ENCODE data around the gene TRMO.

TRMO gene

DNA sequence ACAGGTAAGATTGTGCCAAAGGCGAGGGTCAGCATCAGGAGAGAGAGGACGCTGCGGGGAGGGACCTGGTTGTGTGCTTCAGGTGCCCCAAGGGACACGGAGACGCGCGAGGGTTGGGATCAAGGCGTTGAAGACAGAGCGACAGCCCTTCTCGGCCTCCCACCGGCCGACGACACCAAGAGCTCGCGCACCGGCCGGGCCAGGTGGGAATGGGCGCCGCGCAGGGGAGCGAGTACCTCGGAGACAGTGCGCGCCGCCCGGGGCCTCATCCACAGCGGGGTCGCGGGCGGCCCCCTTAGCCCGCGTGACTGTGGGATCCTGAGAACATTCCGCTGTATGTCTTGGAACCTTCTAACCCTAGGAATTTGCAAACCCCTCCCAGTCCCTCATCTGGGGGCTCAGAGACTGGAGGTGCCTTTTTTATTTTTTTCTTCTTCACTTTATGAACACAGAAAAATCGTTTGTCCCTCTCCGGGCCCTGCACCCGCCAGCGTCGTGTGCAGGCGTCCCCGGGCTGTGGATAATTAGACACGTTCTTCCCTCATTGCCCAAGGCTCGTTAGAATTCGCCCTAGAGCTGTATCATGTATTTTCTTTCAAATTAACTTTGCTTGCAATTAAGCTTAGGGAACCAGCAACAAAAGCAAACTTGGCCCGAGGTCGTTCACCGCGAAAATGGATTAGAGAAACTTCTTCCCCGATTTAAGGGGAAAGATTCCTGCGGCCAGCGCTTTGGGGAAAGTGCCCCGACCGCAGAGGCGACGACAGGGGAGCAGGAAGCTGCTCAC is 64.5 kb downstream of the TRMO start:
- Histone ChIP-seq H3K4me2 (ENCODE audit: low read length) (peak overlapping the region; percentile 50), H3K79me2 (ENCODE audit: control insufficient read depth, insufficient read depth, low read length) (no peaks in the 10 kb centered on the region), H2BK15ac (replicated peaks; ENCODE audit: low read depth) (no peak overlapping the region), H3K23ac (ENCODE audit: low read length) (peak overlapping the region; percentile 66), H4K8ac (ENCODE audit: low read depth, low read length) (no peak overlapping the region), H3K18ac (ENCODE audit: low read length) (no peak overlapping the region), H2BK120ac (ENCODE audit: low read depth, low read length) (no peak overlapping the region), H2AK5ac (ENCODE audit: low read length) (no peak overlapping the region), H3K36me3 (ENCODE audit: control insufficient read depth, insufficient read depth, low read length) (no peaks in the 10 kb centered on the region), H3K27me3 (ENCODE audit: insufficient read depth, low read length, poor library complexity) (peaks cover 79% of the 10 kb centered on the region), H3K9ac (ENCODE audit: low read length) (no peak overlapping the region), H2BK5ac (ENCODE audit: low read length) (no peak overlapping the region), H3K56ac (ENCODE audit: low read length) (no peak overlapping the region), H4K5ac (ENCODE audit: low read length) (no peak overlapping the region), H3K27ac (ENCODE audit: low read depth, low read length) (no peak overlapping the region), H3K79me1 (ENCODE audit: low read length) (no peaks in the 10 kb centered on the region), H3K4me3 (ENCODE audit: low read length) (no peak overlapping the region), H3K4me1 (ENCODE audit: control insufficient read depth, low read depth, low read length) (no peaks in the 10 kb centered on the region), H3K4ac (ENCODE audit: low read depth, low read length) (no peak overlapping the region)
- no peak for DNase-seq
- WGBS (ENCODE audit: extremely low coverage, insufficient coverage, low lambda C conversion rate) = no CpG with 5 or more reads among the region's 54 CpGs

- peaks cover 82% of the 10 kb centered on the region for H3K27me3 ChIP-seq (ENCODE audit: insufficient read depth, low read length, poor library complexity)
- no peak overlapping the region for H2AK5ac ChIP-seq (ENCODE audit: low read length)
- no peak overlapping the region for H3K9ac ChIP-seq (ENCODE audit: low read length)
- H3K18ac ChIP-seq (ENCODE audit: low read length) = no peak overlapping the region
- H4K8ac ChIP-seq (ENCODE audit: low read depth, low read length) = no peak overlapping the region
- no peak overlapping the region for H3K4me3 ChIP-seq (ENCODE audit: low read length)
- H3K79me1 ChIP-seq (ENCODE audit: low read length) = no peaks in the 10 kb centered on the region
- no peaks in the 10 kb centered on the region for H3K4me1 ChIP-seq (ENCODE audit: control insufficient read depth, low read depth, low read length)
- no peak for DNase-seq
- no peaks in the 10 kb centered on the region for H3K79me2 ChIP-seq (ENCODE audit: control insufficient read depth, insufficient read depth, low read length)
- peak overlapping the region; percentile 66 for H3K23ac ChIP-seq (ENCODE audit: low read length)
- H2BK120ac ChIP-seq (ENCODE audit: low read depth, low read length) = no peak overlapping the region
- no peak overlapping the region for H3K4ac ChIP-seq (ENCODE audit: low read depth, low read length)
- WGBS (ENCODE audit: extremely low coverage, insufficient coverage, low lambda C conversion rate) = no CpG with 5 or more reads among the region's 15 CpGs
- no peak overlapping the region for H4K5ac ChIP-seq (ENCODE audit: low read length)
- no peak overlapping the region for H2BK5ac ChIP-seq (ENCODE audit: low read length)
- H3K4me2 ChIP-seq (ENCODE audit: low read length) = peak overlapping the region; percentile 50
- no peaks in the 10 kb centered on the region for H3K36me3 ChIP-seq (ENCODE audit: control insufficient read depth, insufficient read depth, low read length)
- no peak overlapping the region for H3K27ac ChIP-seq (ENCODE audit: low read depth, low read length)
- H2BK15ac ChIP-seq (replicated peaks; ENCODE audit: low read depth) = no peak overlapping the region
- H3K56ac ChIP-seq (ENCODE audit: low read length) = no peak overlapping the region
Observed at GRCh38 chr9:97856857-97857605, 65.3 kb downstream of the TRMO start.

- Histone ChIP-seq H3K23ac (ENCODE audit: low read length) (no peak overlapping the region), H4K8ac (ENCODE audit: low read depth, low read length) (no peak overlapping the region), H2AK5ac (ENCODE audit: low read length) (no peak overlapping the region), H3K56ac (ENCODE audit: low read length) (no peak overlapping the region), H4K5ac (ENCODE audit: low read length) (no peak overlapping the region), H3K4me3 (ENCODE audit: low read length) (no peak overlapping the region), H3K36me3 (ENCODE audit: control insufficient read depth, insufficient read depth, low read length) (no peaks in the 10 kb centered on the region), H3K4ac (ENCODE audit: low read depth, low read length) (no peak overlapping the region), H3K4me1 (ENCODE audit: control insufficient read depth, low read depth, low read length) (no peaks in the 10 kb centered on the region), H3K79me2 (ENCODE audit: control insufficient read depth, insufficient read depth, low read length) (no peaks in the 10 kb centered on the region), H2BK120ac (ENCODE audit: low read depth, low read length) (no peak overlapping the region), H3K9ac (ENCODE audit: low read length) (no peak overlapping the region), H3K4me2 (ENCODE audit: low read length) (no peak overlapping the region), H3K18ac (ENCODE audit: low read length) (no peak overlapping the region), H3K27ac (ENCODE audit: low read depth, low read length) (no peak overlapping the region), H3K27me3 (ENCODE audit: insufficient read depth, low read length, poor library complexity) (peaks cover 89% of the 10 kb centered on the region), H3K79me1 (ENCODE audit: low read length) (no peaks in the 10 kb centered on the region), H2BK5ac (ENCODE audit: low read length) (no peak overlapping the region), H2BK15ac (replicated peaks; ENCODE audit: low read depth) (no peak overlapping the region)
- no CpG with 5 or more reads among the region's 5 CpGs for whole genome bisulfite sequencing (ENCODE audit: extremely low coverage, insufficient coverage, low lambda C conversion rate)
- DNase-seq = no peak
Observed at GRCh38 chr9:97855899-97856298, 66.4 kb downstream of the TRMO start.

DNA sequence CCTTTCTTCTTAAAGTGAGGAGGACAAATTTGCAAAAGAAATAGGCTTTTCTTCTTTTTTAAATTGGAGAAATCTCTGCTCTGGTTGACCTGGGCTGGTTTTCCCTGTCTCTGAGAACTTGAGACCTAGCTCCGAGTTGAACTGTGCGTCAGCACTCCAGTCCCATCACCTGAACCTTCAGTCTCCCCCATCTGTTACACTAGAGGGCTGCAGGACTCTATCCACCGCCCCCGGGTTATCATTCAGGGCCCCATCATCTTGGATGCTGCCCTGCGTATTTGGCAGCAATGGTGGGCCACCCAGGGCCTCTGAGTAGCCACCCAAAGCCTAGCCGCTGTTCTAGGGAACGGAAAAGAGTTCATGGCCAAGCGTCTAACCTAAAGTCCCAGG is 66.8 kb downstream of the TRMO start:
- no peak for DNase-seq
- no peaks in the 10 kb centered on the region for H3K79me1 ChIP-seq (ENCODE audit: low read length)
- no CpG with 5 or more reads among the region's 8 CpGs for WGBS (ENCODE audit: extremely low coverage, insufficient coverage, low lambda C conversion rate)

GRCh38 chr9:97854696-97855485 is 67.4 kb downstream of the TRMO start:
- H2BK15ac ChIP-seq (replicated peaks; ENCODE audit: low read depth) = no peak overlapping the region
- no peak overlapping the region for H3K4ac ChIP-seq (ENCODE audit: low read depth, low read length)
- H2BK5ac ChIP-seq (ENCODE audit: low read length) = no peak overlapping the region
- no peak overlapping the region for H3K4me3 ChIP-seq (ENCODE audit: low read length)
- no peak overlapping the region for H3K56ac ChIP-seq (ENCODE audit: low read length)
- H3K18ac ChIP-seq (ENCODE audit: low read length) = no peak overlapping the region
- H2AK5ac ChIP-seq (ENCODE audit: low read length) = no peak overlapping the region
- no peaks in the 10 kb centered on the region for H3K79me1 ChIP-seq (ENCODE audit: low read length)
- H3K23ac ChIP-seq (ENCODE audit: low read length) = no peak overlapping the region
- H2BK120ac ChIP-seq (ENCODE audit: low read depth, low read length) = no peak overlapping the region
- peaks cover 87% of the 10 kb centered on the region for H3K27me3 ChIP-seq (ENCODE audit: insufficient read depth, low read length, poor library complexity)
- H3K36me3 ChIP-seq (ENCODE audit: control insufficient read depth, insufficient read depth, low read length) = no peaks in the 10 kb centered on the region
- H4K5ac ChIP-seq (ENCODE audit: low read length) = no peak overlapping the region
- H3K27ac ChIP-seq (ENCODE audit: low read depth, low read length) = no peak overlapping the region
- no CpG with 5 or more reads among the region's 71 CpGs for WGBS (ENCODE audit: extremely low coverage, insufficient coverage, low lambda C conversion rate)
- no peaks in the 10 kb centered on the region for H3K4me1 ChIP-seq (ENCODE audit: control insufficient read depth, low read depth, low read length)
- no peak for DNase-seq
- H3K4me2 ChIP-seq (ENCODE audit: low read length) = no peak overlapping the region
- no peak overlapping the region for H3K9ac ChIP-seq (ENCODE audit: low read length)
- no peaks in the 10 kb centered on the region for H3K79me2 ChIP-seq (ENCODE audit: control insufficient read depth, insufficient read depth, low read length)
- no peak overlapping the region for H4K8ac ChIP-seq (ENCODE audit: low read depth, low read length)

More for the DNA sequence above, 66.8 kb downstream of the TRMO start:
- Histone ChIP-seq H3K4ac (ENCODE audit: low read depth, low read length) (no peak overlapping the region), H2BK15ac (replicated peaks; ENCODE audit: low read depth) (no peak overlapping the region), H3K79me2 (ENCODE audit: control insufficient read depth, insufficient read depth, low read length) (no peaks in the 10 kb centered on the region), H3K4me2 (ENCODE audit: low read length) (no peak overlapping the region), H4K5ac (ENCODE audit: low read length) (no peak overlapping the region), H4K8ac (ENCODE audit: low read depth, low read length) (no peak overlapping the region), H2BK120ac (ENCODE audit: low read depth, low read length) (no peak overlapping the region), H3K36me3 (ENCODE audit: control insufficient read depth, insufficient read depth, low read length) (no peaks in the 10 kb centered on the region), H2AK5ac (ENCODE audit: low read length) (no peak overlapping the region), H3K4me1 (ENCODE audit: control insufficient read depth, low read depth, low read length) (no peaks in the 10 kb centered on the region), H3K4me3 (ENCODE audit: low read length) (no peak overlapping the region), H2BK5ac (ENCODE audit: low read length) (no peak overlapping the region), H3K18ac (ENCODE audit: low read length) (no peak overlapping the region), H3K9ac (ENCODE audit: low read length) (no peak overlapping the region), H3K27ac (ENCODE audit: low read depth, low read length) (no peak overlapping the region), H3K27me3 (ENCODE audit: insufficient read depth, low read length, poor library complexity) (peaks cover 87% of the 10 kb centered on the region), H3K56ac (ENCODE audit: low read length) (no peak overlapping the region), H3K23ac (ENCODE audit: low read length) (no peak overlapping the region)
